Neural cell (in vitro differentiated cells): ENCODE data around the gene SOX30.

Experiments
- EP300 ChIP-seq: fragments of 450-650 bp; conservative IDR thresholded peaks from 2 replicates; pipeline ENCODE4 v1.6.1; 2014; ENCODE audit warnings: antibody characterized with exemption, mild to moderate bottlenecking, moderate library complexity; ENCODE audit not compliant: poor library complexity, severe bottlenecking
- EZH2 ChIP-seq: fragments of 200-600, 300-800 bp; shearing (Covaris generic), sonication (generic); IDR thresholded peaks from 2 replicates; pipeline ENCODE4 v1.6.1; 2014; ENCODE audit warnings: antibody characterized with exemption, low read length, borderline replicate concordance, mild to moderate bottlenecking; ENCODE audit not compliant: insufficient read depth, poor library complexity, severe bottlenecking
- POLR2AphosphoS5 ChIP-seq: IDR thresholded peaks from 2 replicates; pipeline ENCODE4 v1.6.1; 2012
- RAD21 ChIP-seq: fragments of 450-650 bp; conservative IDR thresholded peaks from 2 replicates; pipeline ENCODE4 v1.6.1; 2014; ENCODE audit warnings: antibody characterized with exemption, mild to moderate bottlenecking, moderate library complexity
- TAF1 ChIP-seq: IDR thresholded peaks from 2 replicates; pipeline ENCODE4 v1.6.1; 2012; ENCODE audit warnings: low read depth
- TF ChIP-seq, protein P1 (sequence below): IDR thresholded peaks from 2 replicates; pipeline ENCODE4 v1.6.1; 2012; ENCODE audit warnings: borderline replicate concordance
- TF ChIP-seq, protein P2 (sequence below): fragments of 450-650 bp; IDR thresholded peaks from 2 replicates; pipeline ENCODE4 v1.5.1; 2014; ENCODE audit warnings: antibody characterized with exemption, mild to moderate bottlenecking, moderate library complexity; ENCODE audit not compliant: poor library complexity, severe bottlenecking

DNA sequence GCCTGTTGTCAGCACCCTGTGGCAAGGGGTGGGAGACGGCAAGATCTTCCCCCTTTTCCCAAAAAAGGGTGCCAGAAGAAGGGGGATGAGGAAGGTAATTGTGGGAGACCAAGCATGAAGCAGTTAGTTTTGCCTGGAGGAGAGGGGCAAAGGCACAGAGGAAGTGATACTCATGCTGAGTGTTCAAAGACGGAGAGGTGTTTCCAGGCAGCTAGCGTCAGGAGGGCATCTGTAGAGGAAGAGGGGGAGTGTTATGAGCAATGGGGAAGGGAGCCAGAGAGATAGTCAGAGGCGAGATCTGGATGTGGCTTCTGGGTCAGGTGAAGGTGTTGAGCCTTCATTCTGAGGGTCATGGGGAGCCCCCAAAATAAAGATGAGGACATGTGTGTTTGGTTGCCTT lies 49.7 kb downstream of the SOX30 start:
- TF ChIP-seq, protein P1, sequence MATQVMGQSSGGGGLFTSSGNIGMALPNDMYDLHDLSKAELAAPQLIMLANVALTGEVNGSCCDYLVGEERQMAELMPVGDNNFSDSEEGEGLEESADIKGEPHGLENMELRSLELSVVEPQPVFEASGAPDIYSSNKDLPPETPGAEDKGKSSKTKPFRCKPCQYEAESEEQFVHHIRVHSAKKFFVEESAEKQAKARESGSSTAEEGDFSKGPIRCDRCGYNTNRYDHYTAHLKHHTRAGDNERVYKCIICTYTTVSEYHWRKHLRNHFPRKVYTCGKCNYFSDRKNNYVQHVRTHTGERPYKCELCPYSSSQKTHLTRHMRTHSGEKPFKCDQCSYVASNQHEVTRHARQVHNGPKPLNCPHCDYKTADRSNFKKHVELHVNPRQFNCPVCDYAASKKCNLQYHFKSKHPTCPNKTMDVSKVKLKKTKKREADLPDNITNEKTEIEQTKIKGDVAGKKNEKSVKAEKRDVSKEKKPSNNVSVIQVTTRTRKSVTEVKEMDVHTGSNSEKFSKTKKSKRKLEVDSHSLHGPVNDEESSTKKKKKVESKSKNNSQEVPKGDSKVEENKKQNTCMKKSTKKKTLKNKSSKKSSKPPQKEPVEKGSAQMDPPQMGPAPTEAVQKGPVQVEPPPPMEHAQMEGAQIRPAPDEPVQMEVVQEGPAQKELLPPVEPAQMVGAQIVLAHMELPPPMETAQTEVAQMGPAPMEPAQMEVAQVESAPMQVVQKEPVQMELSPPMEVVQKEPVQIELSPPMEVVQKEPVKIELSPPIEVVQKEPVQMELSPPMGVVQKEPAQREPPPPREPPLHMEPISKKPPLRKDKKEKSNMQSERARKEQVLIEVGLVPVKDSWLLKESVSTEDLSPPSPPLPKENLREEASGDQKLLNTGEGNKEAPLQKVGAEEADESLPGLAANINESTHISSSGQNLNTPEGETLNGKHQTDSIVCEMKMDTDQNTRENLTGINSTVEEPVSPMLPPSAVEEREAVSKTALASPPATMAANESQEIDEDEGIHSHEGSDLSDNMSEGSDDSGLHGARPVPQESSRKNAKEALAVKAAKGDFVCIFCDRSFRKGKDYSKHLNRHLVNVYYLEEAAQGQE = no peak
- TF ChIP-seq, protein P2, sequence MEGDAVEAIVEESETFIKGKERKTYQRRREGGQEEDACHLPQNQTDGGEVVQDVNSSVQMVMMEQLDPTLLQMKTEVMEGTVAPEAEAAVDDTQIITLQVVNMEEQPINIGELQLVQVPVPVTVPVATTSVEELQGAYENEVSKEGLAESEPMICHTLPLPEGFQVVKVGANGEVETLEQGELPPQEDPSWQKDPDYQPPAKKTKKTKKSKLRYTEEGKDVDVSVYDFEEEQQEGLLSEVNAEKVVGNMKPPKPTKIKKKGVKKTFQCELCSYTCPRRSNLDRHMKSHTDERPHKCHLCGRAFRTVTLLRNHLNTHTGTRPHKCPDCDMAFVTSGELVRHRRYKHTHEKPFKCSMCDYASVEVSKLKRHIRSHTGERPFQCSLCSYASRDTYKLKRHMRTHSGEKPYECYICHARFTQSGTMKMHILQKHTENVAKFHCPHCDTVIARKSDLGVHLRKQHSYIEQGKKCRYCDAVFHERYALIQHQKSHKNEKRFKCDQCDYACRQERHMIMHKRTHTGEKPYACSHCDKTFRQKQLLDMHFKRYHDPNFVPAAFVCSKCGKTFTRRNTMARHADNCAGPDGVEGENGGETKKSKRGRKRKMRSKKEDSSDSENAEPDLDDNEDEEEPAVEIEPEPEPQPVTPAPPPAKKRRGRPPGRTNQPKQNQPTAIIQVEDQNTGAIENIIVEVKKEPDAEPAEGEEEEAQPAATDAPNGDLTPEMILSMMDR = no peak
- TF ChIP-seq POLR2AphosphoS5 (no peak), RAD21 (no peak), EZH2 (no peak), EP300 (no peak), TAF1 (no peak)
